AG10803 (cell line): ENCODE data around the gene TOP3B.

Source experiments
- DNase-seq: peaks from one replicate; pipeline ENCODE4 v3.0.0; 2010; ENCODE audit warnings: low read depth
- H3K4me3 ChIP-seq: 2 replicates; pipeline ENCODE4 v1.5.1; 2011; ENCODE audit warnings: mild to moderate bottlenecking, low read length, control low read depth
- CTCF ChIP-seq: conservative IDR thresholded peaks from 2 replicates; pipeline ENCODE4 v1.5.1; 2011; ENCODE audit warnings: mild to moderate bottlenecking, low read length, control low read depth, inconsistent platforms

Gene TOP3B

DNA sequence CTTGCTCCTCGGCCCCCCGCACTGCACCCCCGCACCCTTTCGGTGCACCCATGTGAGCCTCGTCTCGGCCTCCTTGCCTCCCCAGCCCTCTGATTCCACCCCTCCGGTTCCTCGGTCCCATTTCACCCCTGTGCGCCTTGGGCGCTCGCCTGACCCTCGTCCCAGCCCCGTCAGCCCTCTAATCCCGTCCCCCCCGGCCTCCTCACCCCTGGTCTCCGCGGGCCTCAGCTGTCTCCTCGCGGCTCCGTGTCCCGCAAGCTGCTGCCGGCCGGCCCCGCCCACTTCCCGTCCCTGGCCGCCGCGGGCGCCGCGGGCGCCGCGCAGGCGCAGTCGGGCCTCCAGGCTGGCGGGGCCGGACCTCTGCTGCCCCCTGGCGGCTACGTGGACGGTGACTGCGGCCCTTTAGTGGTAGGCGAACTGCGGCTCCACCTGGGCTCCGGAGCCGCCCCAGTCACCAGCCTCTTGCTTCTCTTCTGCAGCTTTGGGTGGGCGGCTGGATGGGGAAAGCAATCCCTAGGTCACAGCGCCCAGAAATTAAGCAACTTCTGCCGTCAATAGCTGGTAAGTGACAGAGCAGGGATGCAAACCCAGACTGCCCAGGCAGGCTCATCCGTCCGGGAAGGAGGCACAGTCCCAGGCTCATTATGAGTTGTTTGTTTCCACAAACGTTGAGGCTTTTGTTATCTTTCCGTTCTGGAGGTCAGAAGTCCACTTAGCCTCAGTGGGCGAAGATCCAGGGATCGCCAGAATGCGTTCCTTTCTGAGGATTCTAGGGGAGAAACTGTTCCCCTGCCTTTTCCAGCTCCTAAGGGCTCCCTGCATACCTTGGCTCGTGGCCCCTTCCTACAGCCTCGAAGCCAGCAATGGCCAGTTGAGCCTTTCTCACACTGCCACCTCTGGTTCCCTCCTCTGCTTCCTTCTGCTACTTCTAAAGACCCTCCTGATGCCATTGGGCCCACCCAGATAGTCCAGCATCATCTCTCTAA lies 29.7 kb downstream of the TOP3B start, which contains the start of gene PPM1F:
PPM1F (minus strand) TSS at position 263 of the 986 bp plus-strand sequence. CDS start 6,800 bp downstream, outside the sequence.
- TF ChIP-seq CTCF: peak; percentile 54
- H3K4me3 ChIP-seq: peak within 1 kb of the TSS; percentile 67
- peak; percentile 55 for DNase-seq

DNA sequence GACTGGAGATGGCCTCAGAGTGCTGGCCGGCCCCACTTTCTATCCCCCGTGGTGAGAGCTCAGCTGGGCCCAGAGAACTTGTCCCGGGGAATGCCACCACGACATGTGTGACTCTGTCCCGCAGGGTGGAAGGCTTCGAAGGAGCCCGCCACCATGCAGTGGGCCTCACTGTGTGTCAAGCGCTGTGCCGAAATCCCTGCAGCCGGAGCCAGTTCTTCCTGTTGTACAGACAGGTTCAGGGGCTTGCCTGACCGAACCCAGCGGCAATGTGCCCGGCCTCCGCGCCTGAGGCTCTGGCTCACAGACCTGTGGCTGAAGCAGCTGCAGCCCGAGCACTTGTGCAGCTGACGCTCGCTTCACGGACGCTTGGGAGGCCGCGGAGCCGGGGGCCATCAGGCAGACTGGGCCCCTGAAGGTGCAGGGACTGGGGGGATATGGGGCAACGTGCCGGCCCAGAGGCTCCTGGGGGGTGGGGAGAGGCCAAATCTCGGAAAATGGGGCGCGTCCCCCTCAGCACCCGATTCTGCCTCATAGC lies 30.6 kb downstream of the TOP3B start:
- no peak for TF ChIP-seq CTCF
- H3K4me3 ChIP-seq: peak overlapping the region; percentile 67
- DNase-seq: peak; percentile 49

DNA sequence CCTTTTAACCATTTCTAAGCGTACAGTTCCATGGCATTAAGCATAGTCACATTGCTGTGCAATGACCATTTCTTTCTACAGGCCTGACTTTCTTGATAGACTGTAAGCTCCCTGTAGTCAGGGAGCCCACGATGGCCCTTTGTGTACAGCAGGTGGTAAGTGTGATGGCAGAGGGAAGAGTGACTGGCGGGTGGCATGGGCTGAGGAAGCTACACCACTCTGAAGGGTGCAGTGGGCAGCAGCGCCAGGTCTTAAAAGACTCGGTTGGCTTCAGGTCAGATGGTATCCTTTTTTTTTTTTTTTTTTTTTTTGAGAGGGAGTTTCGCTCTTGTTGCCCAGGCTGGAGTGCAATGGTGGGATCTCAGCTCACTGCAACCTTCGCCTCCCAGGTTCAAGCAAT lies 31.5 kb downstream of the TOP3B start:
- TF ChIP-seq CTCF: no peak
- no peak overlapping the region for H3K4me3 ChIP-seq
- DNase-seq: no peak

- no peak for DNase-seq
- H3K4me3 ChIP-seq: no peak overlapping the region
- no peak for TF ChIP-seq CTCF
Measured at GRCh38 chr22:21949948-21950347, 32.6 kb downstream of the TOP3B start.

DNA sequence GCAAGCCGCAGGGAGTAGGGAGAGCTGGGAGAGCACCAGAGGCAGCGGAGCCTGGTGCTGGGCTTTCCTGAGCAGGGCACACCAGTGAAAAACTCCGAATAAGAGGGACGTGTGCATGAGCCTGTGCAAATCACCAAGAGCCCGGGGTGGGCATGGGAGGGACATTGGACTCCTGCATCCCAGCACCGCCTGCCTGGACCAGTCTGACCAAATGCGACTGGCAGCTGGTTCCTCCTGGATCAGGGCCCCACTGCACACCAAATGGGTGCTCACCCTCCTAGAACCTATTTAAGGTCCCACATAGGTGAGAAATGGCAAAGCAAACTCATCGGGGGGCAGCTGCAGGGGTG lies 33.0 kb downstream of the TOP3B start:
- no peak for TF ChIP-seq CTCF
- no peak for DNase-seq
- no peak overlapping the region for H3K4me3 ChIP-seq

DNA sequence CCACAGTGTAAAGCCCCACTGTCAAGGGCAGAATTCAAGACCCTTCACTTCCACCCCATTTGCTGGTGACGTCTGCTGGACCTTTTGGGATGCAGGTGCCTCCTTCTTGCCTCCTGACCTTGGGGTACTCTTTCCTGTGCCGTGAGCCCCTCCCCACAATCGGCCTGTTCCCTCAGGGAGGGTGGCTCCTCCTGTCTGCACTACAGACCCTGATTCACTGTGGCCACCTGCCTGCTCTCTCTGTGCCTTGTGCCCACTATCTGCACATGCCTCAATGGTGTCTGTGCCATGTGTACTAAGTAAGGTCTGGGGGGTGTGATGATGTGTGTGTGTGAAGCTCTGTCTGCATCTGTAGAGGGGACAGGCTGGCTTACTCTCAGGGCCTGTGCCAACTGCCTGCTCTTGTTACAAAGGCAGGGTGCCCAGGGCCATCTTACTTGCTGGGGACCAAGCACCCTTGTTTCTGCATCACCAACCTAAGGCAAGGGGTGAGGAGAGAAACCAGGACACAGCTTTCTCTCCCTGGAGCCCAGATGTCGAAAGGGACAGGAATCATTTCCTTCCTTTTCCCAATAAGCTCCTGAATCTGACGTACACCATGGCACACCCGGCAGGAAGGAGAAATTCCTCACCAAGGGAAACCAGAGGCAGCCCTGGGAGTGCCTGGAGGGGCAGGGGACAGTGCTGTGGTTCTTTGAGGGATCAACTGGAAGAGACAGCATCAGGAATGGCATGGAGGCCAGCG lies 33.6 kb downstream of the TOP3B start:
- no peak overlapping the region for H3K4me3 ChIP-seq
- no peak for TF ChIP-seq CTCF
- no peak for DNase-seq
